OCI-LY3 (cell line): ENCODE measurements around the gene RETREG1.

Experiments used
- EZH2phosphoT487 ChIP-seq: fragments of 200-600 bp; shearing (Covaris generic); IDR thresholded peaks from 2 replicates; pipeline ENCODE4 v1.6.1; 2018; ENCODE audit warnings: antibody characterized with exemption, mixed run types, low read depth
- TF ChIP-seq, protein P1 (sequence below): fragments of 200-600, 300-600 bp; sonication (generic); IDR thresholded peaks from 2 replicates; pipeline ENCODE4 v1.5.1; 2014; ENCODE audit warnings: antibody characterized with exemption, low read length, low read depth

DNA sequence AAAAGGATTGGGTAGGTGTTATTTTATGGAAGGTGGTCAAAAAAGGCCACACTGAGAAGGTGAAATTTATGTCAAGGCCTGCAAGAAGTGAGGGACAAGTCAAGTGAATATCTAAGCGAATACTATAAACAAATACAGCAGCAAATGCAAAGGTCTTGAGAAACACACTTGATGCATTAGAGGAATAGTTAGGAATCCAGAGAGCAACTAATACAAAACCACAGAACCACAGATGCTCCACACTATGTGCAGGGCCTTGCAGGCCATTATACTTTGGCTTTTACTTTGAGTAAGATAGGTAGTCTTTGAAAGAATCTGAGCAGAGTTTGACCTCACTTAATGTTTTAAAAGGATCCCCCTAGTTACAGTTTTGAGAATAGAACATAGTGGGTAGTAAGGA lies 155.8 kb downstream of the RETREG1 start:
- TF ChIP-seq, protein P1, sequence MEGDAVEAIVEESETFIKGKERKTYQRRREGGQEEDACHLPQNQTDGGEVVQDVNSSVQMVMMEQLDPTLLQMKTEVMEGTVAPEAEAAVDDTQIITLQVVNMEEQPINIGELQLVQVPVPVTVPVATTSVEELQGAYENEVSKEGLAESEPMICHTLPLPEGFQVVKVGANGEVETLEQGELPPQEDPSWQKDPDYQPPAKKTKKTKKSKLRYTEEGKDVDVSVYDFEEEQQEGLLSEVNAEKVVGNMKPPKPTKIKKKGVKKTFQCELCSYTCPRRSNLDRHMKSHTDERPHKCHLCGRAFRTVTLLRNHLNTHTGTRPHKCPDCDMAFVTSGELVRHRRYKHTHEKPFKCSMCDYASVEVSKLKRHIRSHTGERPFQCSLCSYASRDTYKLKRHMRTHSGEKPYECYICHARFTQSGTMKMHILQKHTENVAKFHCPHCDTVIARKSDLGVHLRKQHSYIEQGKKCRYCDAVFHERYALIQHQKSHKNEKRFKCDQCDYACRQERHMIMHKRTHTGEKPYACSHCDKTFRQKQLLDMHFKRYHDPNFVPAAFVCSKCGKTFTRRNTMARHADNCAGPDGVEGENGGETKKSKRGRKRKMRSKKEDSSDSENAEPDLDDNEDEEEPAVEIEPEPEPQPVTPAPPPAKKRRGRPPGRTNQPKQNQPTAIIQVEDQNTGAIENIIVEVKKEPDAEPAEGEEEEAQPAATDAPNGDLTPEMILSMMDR, result no peak
- no peak for TF ChIP-seq EZH2phosphoT487
